Retinal pigment epithelial cell (primary cell): Measurements from ENCODE around the gene CDR2L.

Experiments
- DNase-seq: peaks from one replicate; pipeline ENCODE4 v3.0.0-alpha.2; 2010; ENCODE audit warnings: low read depth
- H3K4me3 ChIP-seq: 2 replicates; pipeline ENCODE4 v1.5.1; 2011; ENCODE audit warnings: mild to moderate bottlenecking, low read length, control low read depth, moderate library complexity
- CTCF ChIP-seq: conservative IDR thresholded peaks from 2 replicates; pipeline ENCODE4 v1.5.1; 2011; ENCODE audit warnings: low read depth, low read length, control low read depth, inconsistent platforms

CDR2L gene

DNA sequence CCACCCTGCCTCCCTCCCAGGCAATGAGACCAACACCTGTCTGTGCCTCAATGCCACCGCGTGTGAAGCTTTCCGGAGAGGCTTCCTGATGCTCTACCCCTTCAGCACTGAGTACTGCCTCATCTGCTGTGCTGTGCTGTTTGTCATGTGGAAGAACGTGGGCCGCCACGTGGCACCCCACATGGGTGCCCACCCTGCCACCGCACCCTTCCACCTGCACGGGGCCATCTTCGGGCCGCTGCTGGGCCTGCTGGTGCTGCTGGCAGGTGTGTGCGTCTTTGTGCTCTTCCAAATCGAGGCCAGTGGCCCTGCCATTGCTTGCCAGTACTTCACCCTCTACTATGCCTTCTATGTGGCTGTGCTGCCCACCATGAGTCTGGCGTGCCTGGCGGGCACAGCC is 40.8 kb upstream of the CDR2L start:
- no peak for TF ChIP-seq CTCF
- DNase-seq, result no peak
- H3K4me3 ChIP-seq, result no peak overlapping the region

DNA sequence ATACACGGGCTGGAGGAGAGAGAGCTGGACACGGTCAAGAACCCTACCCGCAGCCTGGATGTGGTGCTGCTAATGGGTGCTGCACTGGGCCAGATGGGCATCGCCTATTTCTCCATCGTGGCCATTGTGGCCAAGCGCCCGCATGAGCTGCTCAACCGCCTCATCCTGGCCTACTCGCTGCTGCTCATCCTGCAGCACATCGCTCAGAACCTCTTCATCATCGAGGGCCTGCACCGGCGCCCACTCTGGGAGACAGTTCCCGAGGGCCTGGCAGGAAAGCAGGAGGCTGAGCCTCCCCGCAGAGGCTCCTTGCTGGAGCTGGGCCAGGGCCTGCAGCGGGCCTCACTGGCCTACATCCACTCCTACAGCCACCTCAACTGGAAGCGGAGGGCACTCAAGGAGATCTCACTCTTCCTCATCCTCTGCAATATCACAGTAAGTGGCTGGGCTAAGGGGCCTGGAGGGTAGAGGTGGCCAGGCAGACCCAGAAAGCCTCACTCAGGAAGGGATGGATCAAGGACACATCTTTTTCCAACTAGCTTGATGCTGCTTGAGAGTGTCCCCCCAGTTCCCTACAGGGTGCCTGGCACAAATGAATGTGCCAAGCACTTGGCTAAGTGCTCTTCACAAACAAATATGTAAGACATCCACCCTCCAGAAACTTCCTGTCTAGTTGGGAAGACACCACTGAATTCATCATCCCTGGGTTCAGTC is 40.2 kb upstream of the CDR2L start:
- DNase-seq, result no peak
- no peak overlapping the region for H3K4me3 ChIP-seq
- TF ChIP-seq CTCF, result no peak

DNA sequence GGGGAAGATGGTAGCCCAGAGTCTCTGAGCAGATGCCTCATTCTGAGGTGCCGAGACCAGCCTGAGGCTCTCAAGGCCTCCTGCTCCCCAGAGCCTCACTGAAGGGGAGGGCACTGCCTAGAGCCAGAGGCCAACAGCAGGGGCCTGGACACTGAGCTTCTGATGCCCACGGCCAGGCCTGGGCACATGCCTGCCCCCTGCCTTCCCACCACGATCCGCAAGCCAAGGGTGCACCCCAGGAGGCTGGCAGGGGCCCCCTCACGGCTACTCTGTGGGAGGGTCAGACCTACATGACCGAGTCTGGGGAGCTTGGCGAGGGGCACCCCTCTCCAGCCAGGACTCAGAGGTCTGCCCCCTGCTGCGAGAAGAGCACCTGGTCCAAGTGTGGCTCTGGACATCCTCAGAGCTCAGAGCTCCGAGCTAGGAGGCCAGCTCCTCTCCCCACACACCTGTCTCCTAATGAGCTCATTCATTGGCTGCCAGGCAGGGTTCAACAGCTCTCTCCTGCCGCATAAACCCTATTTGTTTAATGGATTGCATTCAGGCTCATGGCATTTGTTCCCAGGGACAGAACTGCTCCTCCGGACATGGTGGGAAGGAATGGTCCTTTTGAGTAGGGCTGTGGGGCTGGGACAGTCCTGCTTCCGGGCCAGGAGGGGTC is 37.8 kb upstream of the CDR2L start:
- no peak overlapping the region for H3K4me3 ChIP-seq
- no peak for TF ChIP-seq CTCF
- no peak for DNase-seq

DNA sequence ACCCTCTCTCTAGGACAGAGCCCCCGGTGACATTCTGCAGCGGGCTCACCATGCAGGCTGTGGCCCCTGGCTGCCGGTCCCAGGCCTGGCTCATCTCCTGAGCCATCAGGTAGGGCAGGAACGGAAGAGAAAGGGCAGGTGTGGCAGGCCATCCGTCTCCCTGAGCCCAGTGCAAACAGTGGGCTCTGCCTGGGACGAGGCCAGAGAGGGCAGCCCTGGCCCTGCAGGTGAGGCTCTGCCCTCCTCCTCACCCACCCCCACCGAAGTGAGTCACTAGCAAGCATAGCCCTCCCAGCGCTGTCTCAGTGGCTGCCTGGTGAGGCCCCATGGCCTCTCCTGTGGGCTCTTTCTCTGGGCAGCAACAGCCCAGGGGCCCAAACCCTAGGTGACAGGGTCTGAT is 37.2 kb upstream of the CDR2L start:
- no peak overlapping the region for H3K4me3 ChIP-seq
- DNase-seq, result no peak
- no peak for TF ChIP-seq CTCF

DNA sequence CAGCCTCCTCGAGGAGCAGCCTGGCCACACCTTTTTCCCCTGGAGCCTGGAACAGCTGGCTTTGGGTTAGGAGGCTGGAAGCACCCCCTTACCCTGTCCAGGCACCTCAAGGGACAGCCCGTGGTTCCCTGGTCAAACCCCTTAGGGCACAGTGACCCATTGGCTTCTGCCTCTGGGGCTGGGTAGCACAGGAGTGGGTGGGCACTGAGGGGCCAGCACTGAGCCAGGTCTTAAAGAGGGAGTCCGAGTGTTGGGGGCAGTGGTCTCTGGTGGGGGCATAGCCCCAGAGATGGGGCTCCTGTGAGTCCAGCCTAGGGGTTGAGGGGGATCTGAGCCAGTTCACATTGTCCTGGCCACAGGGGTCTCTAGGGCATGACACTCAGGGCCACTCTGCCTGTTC is 36.4 kb upstream of the CDR2L start:
- no peak overlapping the region for H3K4me3 ChIP-seq
- TF ChIP-seq CTCF, result no peak
- no peak for DNase-seq

GRCh38 chr17:74951680-74952421 is 35.6 kb upstream of the CDR2L start:
- TF ChIP-seq CTCF, result no peak
- no peak overlapping the region for H3K4me3 ChIP-seq
- no peak for DNase-seq
